22Rv1 (cell line): ENCODE results near the gene RNF186.

ENCODE experiments used
- H3K27ac ChIP-seq: fragments of 450-650 bp; 2 replicates; pipeline ENCODE4 v1.5.1; 2017
- CTCF ChIP-seq: fragments of 450-650 bp; IDR thresholded peaks from 2 replicates; pipeline ENCODE4 v1.5.1; 2017; ENCODE audit warnings: mild to moderate bottlenecking
- ZFX ChIP-seq: fragments of 450-650 bp; IDR thresholded peaks from 2 replicates; pipeline ENCODE4 v1.6.1; 2017; ENCODE audit warnings: antibody characterized with exemption, borderline replicate concordance

RNF186 gene

DNA sequence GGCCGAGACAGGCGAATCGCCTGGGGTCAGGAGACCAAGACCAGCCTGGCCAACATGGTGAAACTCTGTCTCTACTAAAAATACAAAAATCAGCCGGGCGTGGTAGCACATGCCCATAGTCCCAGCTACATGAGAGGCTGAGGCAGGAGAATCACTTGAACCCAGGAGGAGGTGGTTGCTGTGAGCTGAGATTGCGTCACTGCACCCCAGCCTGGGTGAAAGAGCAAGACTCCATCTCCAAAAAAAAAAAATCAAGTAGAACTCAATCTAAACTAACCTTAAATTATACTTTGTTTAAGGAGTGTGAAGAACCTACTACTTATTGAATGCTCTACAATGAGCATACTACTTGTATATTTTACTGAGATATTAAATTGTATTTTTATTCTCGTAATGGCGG is 30.5 kb upstream of the RNF186 start:
- TF ChIP-seq CTCF, result no peak
- H3K27ac ChIP-seq, result no peak overlapping the region

- H3K27ac ChIP-seq, result no peak overlapping the region
- no peak for TF ChIP-seq CTCF
- no peak for TF ChIP-seq ZFX
Measured at GRCh38 chr1:19844731-19845495, 29.8 kb upstream of the RNF186 start.

- H3K27ac ChIP-seq, result no peak overlapping the region
- TF ChIP-seq CTCF (no peak), ZFX (no peak)
Measured at GRCh38 chr1:19840228-19840627, 25.1 kb upstream of the RNF186 start.

GRCh38 chr1:19837866-19838265 is 22.8 kb upstream of the RNF186 start:
- H3K27ac ChIP-seq, result no peak overlapping the region
- TF ChIP-seq CTCF (no peak), ZFX (no peak)

DNA sequence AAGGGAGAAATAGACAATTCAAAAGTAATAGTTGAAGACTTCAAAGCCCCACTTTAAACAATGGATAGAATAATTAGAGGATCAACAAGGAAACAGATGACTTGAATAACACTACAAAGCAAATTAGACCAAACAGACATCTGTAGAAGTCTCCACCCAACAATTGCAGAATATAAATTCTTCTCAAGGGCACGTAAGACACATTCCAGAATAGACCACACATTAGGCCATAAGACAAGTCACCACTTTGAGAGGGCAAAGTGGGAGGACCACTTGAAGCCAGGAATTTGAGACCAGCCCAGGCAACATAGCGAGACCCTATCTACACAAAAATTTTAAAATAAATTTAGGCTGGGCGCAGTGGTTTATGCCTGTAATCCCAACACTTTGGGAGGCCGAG is 20.5 kb upstream of the RNF186 start:
- H3K27ac ChIP-seq, result no peak overlapping the region
- TF ChIP-seq ZFX (no peak), CTCF (no peak)

DNA sequence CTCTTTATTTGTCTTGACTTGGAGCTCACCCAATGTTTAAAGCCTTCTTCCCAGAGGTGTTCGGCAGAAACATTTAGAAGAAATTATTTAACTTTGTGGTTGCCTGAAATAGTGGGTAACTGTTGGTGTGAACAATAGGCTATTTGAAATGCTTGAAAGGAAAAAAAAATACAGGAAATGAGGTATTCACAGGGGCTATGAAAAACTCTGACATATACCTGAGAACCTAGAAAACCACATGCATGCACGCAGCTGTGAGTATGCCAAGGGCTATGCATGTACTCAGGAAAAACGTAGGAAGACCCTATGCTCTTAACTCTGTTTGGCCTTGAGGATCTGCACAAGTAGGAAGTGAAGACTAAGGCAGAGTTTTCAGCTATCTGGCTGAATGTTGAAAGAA is 16.4 kb upstream of the RNF186 start:
- no peak overlapping the region for H3K27ac ChIP-seq
- TF ChIP-seq ZFX, result no peak
- no peak for TF ChIP-seq CTCF

DNA sequence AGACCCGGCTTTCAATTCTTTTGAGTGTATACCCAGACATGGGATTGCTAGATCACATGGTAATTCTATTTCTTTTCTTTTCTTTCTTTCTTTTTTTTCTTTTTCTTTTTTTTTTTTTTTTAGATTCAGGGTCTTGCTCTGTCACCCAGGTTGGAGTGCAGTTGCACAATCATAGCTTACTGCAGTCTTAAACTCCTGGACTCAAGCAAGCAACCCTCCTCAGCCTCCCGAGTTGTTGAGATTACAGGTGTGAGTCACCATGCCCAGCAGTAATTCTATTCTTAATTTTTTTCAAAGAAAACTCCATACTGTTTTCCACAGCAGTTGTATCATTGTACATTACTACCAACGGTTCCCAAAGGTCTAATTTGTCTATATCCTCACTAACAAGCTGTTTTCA is 13.5 kb upstream of the RNF186 start:
- TF ChIP-seq ZFX (no peak), CTCF (no peak)
- H3K27ac ChIP-seq, result no peak overlapping the region
